Inflammatory macrophage treated with lipopolysaccharide for 4 hours (primary cell): ENCODE results near the gene C9orf85.
A peak's percentile ranks its signal among the peaks of the same experiment; 100 is the strongest.

Experiments used
- DNase-seq: peaks from one replicate; pipeline ENCODE4 v3.0.0-alpha.2; 2020

The C9orf85 gene

GRCh38 chr9:72022841-72023240, 111.4 kb downstream of the C9orf85 start:
- DNase-seq: peak; percentile 74
